Stimulated activated CD4-positive, alpha-beta T cell treated with anti-CD3 and anti-CD28 coated beads, Interleukin-12 subunit alpha, Interleukin-12 subunit beta, amount 100 ng/mL, for 4 hours (primary cell): ENCODE data around the gene EML4.
"Not testable (repeated sequence)": the region's sequence is repeated elsewhere in the genome, so short reads cannot be mapped to it uniquely, and the experiment has no call there.

Source experiments
- DNase-seq: peaks from one replicate; pipeline ENCODE4 v3.0.0-alpha.2; 2020

Gene EML4

GRCh38 chr2:42315844-42316470 is 146.8 kb downstream of the EML4 start:
- DNase-seq: no peak

- no peak for DNase-seq
These were observed 147.8 kb downstream of the EML4 start for GRCh38 chr2:42316910-42317309.

GRCh38 chr2:42317486-42317885 is 148.3 kb downstream of the EML4 start:
- no peak for DNase-seq

GRCh38 chr2:42317945-42318344 is 148.8 kb downstream of the EML4 start:
- no peak for DNase-seq

- DNase-seq: no peak
These were observed 150.1 kb downstream of the EML4 start for GRCh38 chr2:42319265-42319664.

- DNase-seq: no peak
These were observed 152.4 kb downstream of the EML4 start for GRCh38 chr2:42321452-42322064.

- DNase-seq: no peak
These were observed 155.1 kb downstream of the EML4 start for GRCh38 chr2:42324244-42324643.

GRCh38 chr2:42324949-42325348 is 155.8 kb downstream of the EML4 start:
- no peak for DNase-seq

- DNase-seq: no peak
These were observed 156.5 kb downstream of the EML4 start for GRCh38 chr2:42325609-42326008.

GRCh38 chr2:42327125-42327524 is 158.0 kb downstream of the EML4 start:
- no peak for DNase-seq

- DNase-seq: no peak
These were observed 159.1 kb downstream of the EML4 start for GRCh38 chr2:42328148-42328833.

GRCh38 chr2:42328923-42329322 is 159.8 kb downstream of the EML4 start:
- no peak for DNase-seq

- DNase-seq: no peak
These were observed 160.6 kb downstream of the EML4 start for GRCh38 chr2:42329736-42330135.

GRCh38 chr2:42331569-42332284 is 162.6 kb downstream of the EML4 start:
- no peak for DNase-seq

GRCh38 chr2:42332575-42332974 is 163.4 kb downstream of the EML4 start:
- DNase-seq: no peak

GRCh38 chr2:42333579-42333978 is 164.4 kb downstream of the EML4 start:
- no peak for DNase-seq

- no peak for DNase-seq
These were observed 165.1 kb downstream of the EML4 start for GRCh38 chr2:42334220-42334619.

- DNase-seq: not testable (repeated sequence)
These were observed 165.7 kb downstream of the EML4 start for GRCh38 chr2:42334865-42335264.

GRCh38 chr2:42335514-42336104 is 166.5 kb downstream of the EML4 start:
- DNase-seq: no peak

- DNase-seq: no peak
These were observed 167.3 kb downstream of the EML4 start for GRCh38 chr2:42336361-42336965.

GRCh38 chr2:42337356-42337820 is 168.2 kb downstream of the EML4 start:
- DNase-seq: no peak

GRCh38 chr2:42337846-42338566 is 168.9 kb downstream of the EML4 start:
- DNase-seq: no peak
